Ectodermal cell (in vitro differentiated cells): ENCODE measurements around the gene RPS8.
"Not testable (repeated sequence)": the region's sequence is repeated elsewhere in the genome, so short reads cannot be mapped to it uniquely, and the experiment has no call there.

Experiments
- H3K27ac ChIP-seq: 2 replicates; pipeline ENCODE4 v1.7.0; 2013; ENCODE audit warnings: mild to moderate bottlenecking, low read depth, low read length; ENCODE audit not compliant: insufficient read depth, poor library complexity, severe bottlenecking
- H3K27me3 ChIP-seq: 2 replicates; pipeline ENCODE4 v1.7.0; 2013; ENCODE audit warnings: mild to moderate bottlenecking, low read length; ENCODE audit not compliant: insufficient read depth, control insufficient read depth, poor library complexity, severe bottlenecking
- H3K36me3 ChIP-seq: one replicate; pipeline ENCODE4 v1.7.0; 2013; ENCODE audit warnings: low read length; ENCODE audit not compliant: control insufficient read depth, insufficient read depth
- H3K4me1 ChIP-seq: one replicate; pipeline ENCODE4 v1.7.0; 2013; ENCODE audit warnings: low read length; ENCODE audit not compliant: control insufficient read depth, insufficient read depth
- H3K4me3 ChIP-seq: 2 replicates; pipeline ENCODE4 v1.7.0; 2013; ENCODE audit warnings: low read depth, low read length, control low read depth; ENCODE audit not compliant: insufficient read depth
- H3K9me3 ChIP-seq: 2 replicates; pipeline ENCODE4 v1.7.0; 2013; ENCODE audit warnings: mild to moderate bottlenecking, low read length, moderate library complexity; ENCODE audit not compliant: control insufficient read depth
- WGBS, 2 experiments: methylation state at CpG; one replicate each; pipeline ENCODE4 v1.1.7; 2013; ENCODE audit warnings: missing lambda C conversion rate in 2 of 2; 5-methylcytosine and 5-hydroxymethylcytosine counted together

Gene RPS8

DNA sequence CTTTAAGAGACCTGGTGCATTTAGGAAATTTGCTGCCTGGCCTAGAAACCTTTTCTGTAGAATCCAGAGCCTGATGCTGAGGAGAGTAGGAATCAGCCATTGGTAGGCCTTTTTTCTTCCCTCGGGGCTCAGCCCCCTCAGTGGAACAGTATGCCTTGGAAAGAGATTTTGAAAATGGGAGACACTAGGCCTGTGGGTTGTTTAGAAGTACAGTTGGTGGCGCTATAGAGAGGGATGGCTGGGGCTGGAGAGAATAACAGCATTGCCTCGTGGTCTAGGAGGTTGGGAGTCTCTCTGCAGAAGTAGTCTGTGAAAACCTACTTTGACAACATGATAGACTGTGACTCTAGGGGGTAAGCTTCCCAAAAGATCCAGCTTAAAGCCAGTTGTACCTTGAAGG, 27.5 kb upstream of the RPS8 start:
- WGBS, 2 experiments = 88 to 91% methylated on average over 3 of the region's 3 CpGs
- Histone ChIP-seq H3K36me3 (peaks cover 56% of the 10 kb centered on the region), H3K4me3 (no peak overlapping the region), H3K27ac (no peak overlapping the region), H3K9me3 (no peaks in the 10 kb centered on the region), H3K27me3 (no peaks in the 10 kb centered on the region), H3K4me1 (no peaks in the 10 kb centered on the region)

DNA sequence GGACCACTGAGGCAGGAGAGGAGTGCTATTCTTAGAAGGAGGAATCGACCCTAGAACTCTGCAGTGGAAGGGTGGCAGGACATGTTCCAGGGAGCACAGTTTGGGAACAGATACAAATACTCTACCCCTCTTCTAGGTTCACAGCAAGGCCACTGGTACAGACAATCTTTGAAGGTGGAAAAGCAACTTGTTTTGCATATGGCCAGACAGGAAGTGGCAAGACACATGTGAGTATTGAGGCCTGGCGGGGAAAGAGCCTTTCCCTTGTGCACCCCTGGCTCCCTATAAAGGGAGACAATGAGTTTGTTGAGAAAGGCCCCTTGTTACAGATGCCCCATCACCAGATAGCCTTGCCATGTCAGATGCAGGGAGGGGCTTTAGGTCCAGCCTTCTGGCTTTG, 17.9 kb upstream of the RPS8 start:
- Histone ChIP-seq H3K4me1 (no peaks in the 10 kb centered on the region), H3K9me3 (no peaks in the 10 kb centered on the region), H3K27ac (no peak overlapping the region), H3K36me3 (peaks cover 77% of the 10 kb centered on the region), H3K4me3 (no peak overlapping the region), H3K27me3 (no peaks in the 10 kb centered on the region)
- 96 to 97% methylated on average over 2 of the region's 2 CpGs for WGBS, 2 experiments

DNA sequence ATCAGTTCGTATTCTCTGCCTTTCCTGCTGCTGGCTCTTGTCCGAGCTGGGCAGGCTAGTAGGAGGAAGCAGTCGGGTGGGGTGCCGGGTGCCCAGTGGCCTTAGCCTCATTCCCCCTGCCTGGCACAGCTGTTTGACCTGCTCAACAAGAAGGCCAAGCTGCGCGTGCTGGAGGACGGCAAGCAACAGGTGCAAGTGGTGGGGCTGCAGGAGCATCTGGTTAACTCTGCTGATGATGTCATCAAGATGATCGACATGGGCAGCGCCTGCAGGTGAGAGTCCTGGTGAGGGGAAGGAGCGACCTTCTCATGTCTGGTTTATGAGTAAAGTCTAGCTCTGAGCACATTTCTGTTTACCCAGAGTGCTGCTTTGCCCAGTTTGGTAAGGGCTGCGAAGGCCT, 16.3 kb upstream of the RPS8 start:
- peaks cover 73% of the 10 kb centered on the region for H3K36me3 ChIP-seq

DNA sequence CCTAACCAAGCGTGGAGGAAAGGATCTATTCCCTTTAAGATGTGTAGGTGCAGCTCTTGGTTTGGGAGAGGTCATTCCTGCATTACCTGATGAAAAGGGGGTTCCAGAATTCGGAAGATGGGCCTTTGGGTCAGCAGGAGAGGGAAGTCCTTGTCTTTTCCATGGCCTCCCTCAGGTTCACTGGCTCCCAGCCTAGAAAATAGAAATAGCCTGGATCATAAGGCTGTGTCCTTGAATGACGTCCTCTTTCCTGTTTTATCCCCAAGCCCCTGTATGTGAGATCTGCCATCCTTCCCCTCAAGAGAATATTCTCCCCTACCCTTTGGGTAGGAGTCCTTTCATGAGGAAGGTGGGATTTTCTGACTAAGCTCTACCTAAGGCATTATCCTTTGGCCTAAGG, 14.5 kb upstream of the RPS8 start:
- Histone ChIP-seq H3K4me3 (no peak overlapping the region), H3K27me3 (no peaks in the 10 kb centered on the region), H3K9me3 (no peaks in the 10 kb centered on the region), H3K36me3 (peaks cover 55% of the 10 kb centered on the region), H3K27ac (no peak overlapping the region), H3K4me1 (no peaks in the 10 kb centered on the region)
- WGBS, 2 experiments = 95 to 96% methylated on average over 3 of the region's 3 CpGs

More for the DNA sequence above, 16.3 kb upstream of the RPS8 start:
- H3K9me3 ChIP-seq = no peaks in the 10 kb centered on the region
- no peaks in the 10 kb centered on the region for H3K4me1 ChIP-seq
- no peak overlapping the region for H3K27ac ChIP-seq
- 87 to 88% methylated on average over 11 of the region's 11 CpGs for WGBS, 2 experiments
- H3K27me3 ChIP-seq = no peaks in the 10 kb centered on the region
- no peak overlapping the region for H3K4me3 ChIP-seq

DNA sequence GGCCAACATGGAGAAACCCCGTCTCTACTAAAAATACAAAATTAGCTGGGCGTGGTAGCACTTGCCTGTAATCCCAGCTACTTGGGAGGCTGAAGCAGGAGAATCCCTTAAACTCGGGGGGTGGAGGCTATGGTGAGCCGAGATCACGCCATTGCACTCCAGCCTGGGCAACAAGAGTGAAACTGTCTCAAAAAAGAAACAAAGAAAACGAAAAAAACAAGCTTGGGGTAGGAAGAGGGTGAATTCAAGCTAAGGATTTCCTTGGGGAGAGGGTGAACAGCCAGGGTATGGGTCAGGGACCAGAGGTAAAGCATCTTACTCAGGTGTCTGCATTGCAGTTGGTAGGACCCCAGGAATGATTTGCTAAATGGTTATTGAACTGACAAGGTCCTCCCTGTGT, 8.9 kb upstream of the RPS8 start:
- not testable (repeated sequence) for H3K4me1 ChIP-seq, H3K27ac ChIP-seq, H3K4me3 ChIP-seq, H3K27me3 ChIP-seq, H3K9me3 ChIP-seq
- H3K36me3 ChIP-seq = peaks cover 33% of the 10 kb centered on the region
- WGBS, 2 experiments = 88 to 96% methylated on average over 6 of the region's 6 CpGs

DNA sequence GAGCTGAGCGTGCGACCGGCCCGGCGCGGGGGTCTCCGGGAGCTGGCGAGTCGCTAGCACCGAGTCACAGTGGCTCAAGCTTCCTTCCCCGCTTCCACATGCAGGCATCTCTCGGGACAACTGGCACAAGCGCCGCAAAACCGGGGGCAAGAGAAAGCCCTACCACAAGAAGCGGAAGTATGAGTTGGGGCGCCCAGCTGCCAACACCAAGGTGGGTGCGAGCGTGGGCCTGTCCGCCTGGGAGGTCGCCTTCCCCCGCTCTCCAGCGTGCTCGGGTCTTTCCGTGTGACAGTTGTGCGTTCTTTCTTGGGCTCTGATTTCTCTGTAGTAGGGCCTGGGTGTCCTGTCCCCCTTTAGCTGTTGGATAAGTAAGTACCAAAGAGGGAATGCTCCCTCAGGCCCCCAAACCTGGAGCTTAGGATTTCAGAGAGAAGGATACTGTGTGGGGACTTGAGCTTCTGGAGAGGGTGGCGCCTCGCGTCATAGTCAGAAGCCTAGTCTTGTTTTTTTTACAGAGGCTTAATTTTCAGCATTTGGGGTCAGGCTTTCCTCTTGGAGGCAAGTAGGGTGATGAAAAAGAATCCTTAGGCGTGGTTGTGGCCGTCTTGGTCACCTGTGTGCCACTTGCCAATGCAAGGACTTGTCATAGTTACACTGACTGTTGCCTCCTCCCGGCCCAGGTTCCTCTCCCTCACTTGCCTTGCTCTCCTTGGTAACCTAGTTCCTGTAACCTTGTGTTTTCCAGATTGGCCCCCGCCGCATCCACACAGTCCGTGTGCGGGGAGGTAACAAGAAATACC, 790 bp downstream of the RPS8 start:
- peaks cover 4% of the 10 kb centered on the region for H3K4me1 ChIP-seq
- no peaks in the 10 kb centered on the region for H3K9me3 ChIP-seq
- no peaks in the 10 kb centered on the region for H3K27me3 ChIP-seq
- H3K36me3 ChIP-seq = peaks cover 15% of the 10 kb centered on the region
- H3K27ac ChIP-seq = peak overlapping the region; percentile 88
- H3K4me3 ChIP-seq = peak overlapping the region; percentile 99
- 4 to 5% methylated on average over 36 of the region's 36 CpGs for WGBS, 2 experiments

DNA sequence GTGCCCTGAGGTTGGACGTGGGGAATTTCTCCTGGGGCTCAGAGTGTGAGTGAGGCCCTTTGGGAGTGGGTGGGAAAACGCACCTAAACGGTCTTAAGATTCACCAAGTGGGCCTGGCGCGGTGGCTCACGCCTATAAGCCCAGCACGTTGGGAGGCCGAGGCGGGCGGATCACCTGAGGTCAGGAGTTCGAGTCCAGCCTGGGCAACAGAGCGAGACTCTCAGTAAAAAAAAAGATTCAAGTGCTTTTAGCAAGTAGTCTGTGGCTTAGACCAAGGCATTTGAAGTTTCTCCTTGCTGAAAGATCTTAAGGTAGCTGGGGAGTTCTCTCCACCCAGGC, 1.4 kb downstream of the RPS8 start:
- Histone ChIP-seq H3K36me3 (peaks cover 15% of the 10 kb centered on the region), H3K27ac (no peak overlapping the region)
- WGBS, 2 experiments = 50 to 53% methylated on average over 12 of the region's 12 CpGs

DNA sequence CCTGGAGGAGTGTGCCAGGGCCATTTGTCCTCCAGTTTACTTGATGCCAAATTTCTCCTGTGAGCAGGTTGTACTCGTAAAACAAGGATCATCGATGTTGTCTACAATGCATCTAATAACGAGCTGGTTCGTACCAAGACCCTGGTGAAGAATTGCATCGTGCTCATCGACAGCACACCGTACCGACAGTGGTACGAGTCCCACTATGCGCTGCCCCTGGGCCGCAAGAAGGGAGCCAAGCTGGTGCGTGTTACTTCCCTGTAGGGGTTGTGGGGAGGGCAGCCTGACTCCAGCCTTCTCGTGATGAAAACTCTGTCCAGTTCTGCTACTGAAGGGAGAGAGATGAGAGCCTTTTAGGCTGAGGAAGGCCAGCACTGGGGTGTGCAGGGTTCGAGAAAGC, 2.2 kb downstream of the RPS8 start:
- H3K36me3 ChIP-seq = peaks cover 15% of the 10 kb centered on the region
- H3K9me3 ChIP-seq = no peaks in the 10 kb centered on the region
- WGBS, 2 experiments = 95% methylated on average over 14 of the region's 14 CpGs
- H3K27ac ChIP-seq = no peak overlapping the region
- H3K27me3 ChIP-seq = no peaks in the 10 kb centered on the region
- H3K4me3 ChIP-seq = no peak overlapping the region
- H3K4me1 ChIP-seq = peaks cover 4% of the 10 kb centered on the region

More for the DNA sequence above, 1.4 kb downstream of the RPS8 start:
- Histone ChIP-seq H3K9me3 (no peaks in the 10 kb centered on the region), H3K4me1 (peaks cover 4% of the 10 kb centered on the region), H3K4me3 (peak overlapping the region; percentile 99), H3K27me3 (no peaks in the 10 kb centered on the region)

DNA sequence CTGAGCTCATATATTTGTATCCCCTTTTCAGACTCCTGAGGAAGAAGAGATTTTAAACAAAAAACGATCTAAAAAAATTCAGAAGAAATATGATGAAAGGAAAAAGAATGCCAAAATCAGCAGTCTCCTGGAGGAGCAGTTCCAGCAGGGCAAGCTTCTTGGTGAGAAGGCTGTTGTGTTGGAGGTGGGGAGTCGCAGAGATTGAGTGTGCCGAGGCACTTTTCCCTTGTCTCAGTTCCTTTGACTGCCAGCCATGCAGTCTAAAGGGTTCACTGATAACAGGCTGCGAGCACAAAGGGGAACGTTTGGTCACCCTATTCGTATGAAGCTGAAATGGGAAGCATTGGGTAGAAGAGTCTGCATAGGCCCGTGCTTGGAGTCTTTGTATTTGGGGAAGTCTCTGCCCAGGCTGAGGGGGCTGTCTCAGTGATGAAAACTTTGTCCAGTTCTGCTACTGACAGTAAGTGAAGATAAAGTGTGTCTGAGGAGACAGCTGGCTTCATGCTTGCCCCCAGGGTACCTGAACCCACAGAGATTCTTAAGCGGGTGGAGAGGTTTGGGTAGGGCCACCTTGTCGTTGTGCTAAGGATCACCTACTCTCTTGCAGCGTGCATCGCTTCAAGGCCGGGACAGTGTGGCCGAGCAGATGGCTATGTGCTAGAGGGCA, 2.8 kb downstream of the RPS8 start:
- Histone ChIP-seq H3K27ac (no peak overlapping the region), H3K9me3 (no peaks in the 10 kb centered on the region), H3K36me3 (peaks cover 15% of the 10 kb centered on the region), H3K4me1 (peaks cover 4% of the 10 kb centered on the region), H3K27me3 (no peaks in the 10 kb centered on the region), H3K4me3 (no peak overlapping the region)
- 94% methylated on average over 13 of the region's 13 CpGs for WGBS, 2 experiments

DNA sequence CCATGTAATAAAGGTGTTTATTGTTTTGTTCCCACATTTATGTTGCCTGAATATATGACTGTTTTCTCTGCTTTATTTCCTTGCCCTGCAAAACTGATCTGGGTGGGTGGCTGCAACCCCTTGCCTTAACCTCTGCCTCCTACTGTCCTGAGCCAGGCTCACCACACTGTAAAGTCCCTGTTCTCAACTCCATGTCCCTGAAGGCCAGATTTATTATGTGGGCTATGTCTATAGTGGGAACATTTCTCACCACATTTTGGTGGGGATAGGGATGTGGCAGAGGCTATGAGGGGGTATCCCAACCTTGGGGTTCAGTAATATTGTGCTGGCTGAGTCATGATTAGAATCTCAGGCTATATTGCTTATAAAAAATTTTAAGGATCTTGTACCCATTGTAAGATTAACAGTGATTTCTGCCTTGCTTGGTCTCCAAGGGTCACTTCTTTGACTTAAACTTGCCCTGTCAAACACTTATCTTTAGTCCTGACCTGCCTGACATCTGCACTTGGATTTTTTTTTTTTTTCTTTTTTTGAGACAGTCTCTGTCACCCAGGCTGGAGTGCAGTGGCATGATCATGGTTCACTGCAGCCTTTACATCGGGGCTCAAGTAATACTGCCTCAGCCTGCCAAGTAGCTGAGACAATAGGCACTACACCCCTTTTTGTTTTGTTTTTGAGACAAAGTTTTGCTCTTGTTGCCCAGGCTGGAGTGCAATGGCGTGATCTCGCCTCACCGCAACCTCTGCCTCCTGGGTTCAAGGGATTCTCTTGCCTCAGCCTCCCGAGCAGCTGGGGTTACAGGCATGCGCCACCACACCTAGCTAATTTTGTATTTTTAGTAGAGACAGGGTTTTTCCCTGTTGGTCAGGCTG, 3.6 kb downstream of the RPS8 start:
- Histone ChIP-seq H3K27me3 (no peaks in the 10 kb centered on the region), H3K9me3 (no peaks in the 10 kb centered on the region), H3K4me1 (peaks cover 4% of the 10 kb centered on the region), H3K36me3 (peaks cover 15% of the 10 kb centered on the region), H3K4me3 (no peak overlapping the region), H3K27ac (no peak overlapping the region)
- 93 to 95% methylated on average over 6 of the region's 6 CpGs for WGBS, 2 experiments
